OCI-LY3 (cell line): ENCODE data around the gene FIBP.

Experiments used
- CTCF ChIP-seq: fragments of 200-600, 300-600 bp; sonication (generic); IDR thresholded peaks from 2 replicates; pipeline ENCODE4 v1.5.1; 2014; ENCODE audit warnings: antibody characterized with exemption, low read length, low read depth
- EZH2phosphoT487 ChIP-seq: fragments of 200-600 bp; shearing (Covaris generic); IDR thresholded peaks from 2 replicates; pipeline ENCODE4 v1.6.1; 2018; ENCODE audit warnings: antibody characterized with exemption, mixed run types, low read depth

GRCh38 chr11:65879617-65880016, 8.7 kb downstream of the FIBP start, which contains the start of gene CTSW:
- no peak for TF ChIP-seq CTCF
- TF ChIP-seq EZH2phosphoT487 = no peak
